Measurements from ENCODE around the gene TMEM245.

Gene TMEM245

GRCh38 chr9:109158651-109159050 lies 38.9 kb upstream of the TMEM245 start:
- ChIA-PET CTCF (interaction anchor here (1.1 kb wide), 1 partner anchor 24 kb away, joined by 3 read pairs; no protein-coding TSS in a partner anchor), POLR2A (interaction anchor here (0.5 kb wide), 1 partner anchor 28 kb away, joined by 4 read pairs; no protein-coding TSS in a partner anchor)
- Histone ChIP-seq H3K4me3 (ENCODE audit: low read depth, low read length) (no peak overlapping the region), H3K4me1 (ENCODE audit: control insufficient read depth, insufficient read depth, low read length) (no peaks in the 10 kb centered on the region), H3K9me3 (ENCODE audit: control insufficient read depth, insufficient read depth, low read depth, low read length) (no peaks in the 10 kb centered on the region), H3K27ac (ENCODE audit: extremely low read depth, low read depth, low read length) (no peak overlapping the region), H3K36me3 (ENCODE audit: control insufficient read depth in 2 of 2, insufficient read depth in 1 of 2, low read length in 2 of 2) (no peaks in the 10 kb centered on the region)
- TF ChIP-seq GLIS2 (tag by site-specific recombination; IDR thresholded peaks at IDR 0.05) (no peak), ZBTB11 (tag by site-specific recombination; conservative IDR thresholded peaks at IDR 0.05; ENCODE audit: low read depth) (no peak), ZNF747 (tag by site-specific recombination; IDR thresholded peaks at IDR 0.05) (no peak), HOXC10 (CRISPR knock-in tag; IDR thresholded peaks at IDR 0.05) (no peak), ZNF26 (tag by site-specific recombination; IDR thresholded peaks at IDR 0.05) (no peak), ZBTB48 (tag by site-specific recombination; IDR thresholded peaks at IDR 0.05) (no peak), FEZF1 (tag by site-specific recombination; IDR thresholded peaks at IDR 0.05) (no peak), ZBTB20 (tag by site-specific recombination; IDR thresholded peaks at IDR 0.05) (no peak), ZNF138 (tag by site-specific recombination; IDR thresholded peaks at IDR 0.05; ENCODE audit: borderline replicate concordance) (no peak)
- TF ChIP-seq, protein P1, sequence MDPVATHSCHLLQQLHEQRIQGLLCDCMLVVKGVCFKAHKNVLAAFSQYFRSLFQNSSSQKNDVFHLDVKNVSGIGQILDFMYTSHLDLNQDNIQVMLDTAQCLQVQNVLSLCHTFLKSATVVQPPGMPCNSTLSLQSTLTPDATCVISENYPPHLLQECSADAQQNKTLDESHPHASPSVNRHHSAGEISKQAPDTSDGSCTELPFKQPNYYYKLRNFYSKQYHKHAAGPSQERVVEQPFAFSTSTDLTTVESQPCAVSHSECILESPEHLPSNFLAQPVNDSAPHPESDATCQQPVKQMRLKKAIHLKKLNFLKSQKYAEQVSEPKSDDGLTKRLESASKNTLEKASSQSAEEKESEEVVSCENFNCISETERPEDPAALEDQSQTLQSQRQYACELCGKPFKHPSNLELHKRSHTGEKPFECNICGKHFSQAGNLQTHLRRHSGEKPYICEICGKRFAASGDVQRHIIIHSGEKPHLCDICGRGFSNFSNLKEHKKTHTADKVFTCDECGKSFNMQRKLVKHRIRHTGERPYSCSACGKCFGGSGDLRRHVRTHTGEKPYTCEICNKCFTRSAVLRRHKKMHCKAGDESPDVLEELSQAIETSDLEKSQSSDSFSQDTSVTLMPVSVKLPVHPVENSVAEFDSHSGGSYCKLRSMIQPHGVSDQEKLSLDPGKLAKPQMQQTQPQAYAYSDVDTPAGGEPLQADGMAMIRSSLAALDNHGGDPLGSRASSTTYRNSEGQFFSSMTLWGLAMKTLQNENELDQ (tag by site-specific recombination; IDR thresholded peaks at IDR 0.05; ENCODE audit: low read depth): no peak

- no peaks in the 10 kb centered on the region for H3K36me3 ChIP-seq (ENCODE audit: control insufficient read depth in 2 of 2, insufficient read depth in 1 of 2, low read length in 2 of 2)
- CTCF ChIA-PET: interaction anchor here (0.6 to 1.1 kb wide), 3 partner anchors 13 to 28 kb away, joined by 3 read pairs; no protein-coding TSS in a partner anchor
- POLR2A ChIA-PET: no interaction called here
- H3K4me3 ChIP-seq (ENCODE audit: low read depth, low read length): no peak overlapping the region
- H3K27ac ChIP-seq (ENCODE audit: extremely low read depth, low read depth, low read length): no peak overlapping the region
- no peaks in the 10 kb centered on the region for H3K4me1 ChIP-seq (ENCODE audit: control insufficient read depth, insufficient read depth, low read length)
- H3K9me3 ChIP-seq (ENCODE audit: control insufficient read depth, insufficient read depth, low read depth, low read length): no peaks in the 10 kb centered on the region
- TF ChIP-seq ZNF513 (tag by site-specific recombination; IDR thresholded peaks at IDR 0.05): no peak
- no peak for TF ChIP-seq PBX3 (CRISPR knock-in tag; IDR thresholded peaks at IDR 0.05)
- no peak for TF ChIP-seq ZFP3 (tag by site-specific recombination; IDR thresholded peaks at IDR 0.05; ENCODE audit: low read depth)
- no peak for TF ChIP-seq ZNF76 (tag by site-specific recombination; IDR thresholded peaks at IDR 0.05; ENCODE audit: borderline replicate concordance, low read depth)
- no peak for TF ChIP-seq ZBTB1 (tag by site-specific recombination; IDR thresholded peaks at IDR 0.05)
- no peak for TF ChIP-seq ZNF155 (tag by site-specific recombination; IDR thresholded peaks at IDR 0.05)
- no peak for TF ChIP-seq SP2 (tag by site-specific recombination; IDR thresholded peaks at IDR 0.05)
- TF ChIP-seq ZNF660 (tag by site-specific recombination; IDR thresholded peaks at IDR 0.05): no peak
- TF ChIP-seq ZNF501 (tag by site-specific recombination; IDR thresholded peaks at IDR 0.05): no peak
- no peak for TF ChIP-seq GLI2 (tag by site-specific recombination; IDR thresholded peaks at IDR 0.05; ENCODE audit: borderline replicate concordance, low read depth)
- no peak for TF ChIP-seq ZNF654 (tag by site-specific recombination; IDR thresholded peaks at IDR 0.05; ENCODE audit: low read depth)
- TF ChIP-seq, protein P1 (tag by site-specific recombination; IDR thresholded peaks at IDR 0.05; ENCODE audit: low read depth): no peak
- TF ChIP-seq ZNF132 (tag by site-specific recombination; IDR thresholded peaks at IDR 0.05; ENCODE audit: borderline replicate concordance): no peak
- TF ChIP-seq ZNF202 (tag by site-specific recombination; IDR thresholded peaks at IDR 0.05; ENCODE audit: borderline replicate concordance): no peak
These were observed 37.0 kb upstream of the TMEM245 start for GRCh38 chr9:109156708-109157107.
